Measurements from ENCODE around the gene REG4. TPM values are rescaled to one million over a fixed set of nuclear protein-coding genes. Genes with fewer than 3 reads are reported as not detected.
A peak's percentile ranks its signal among the peaks of the same experiment; 100 is the strongest.
"Not testable (repeated sequence)": the region's sequence is repeated elsewhere in the genome, so short reads cannot be mapped to it uniquely, and the experiment has no call there.

Gene REG4
- not detected in 2 replicates for total RNA-seq (2014; rRNA removed; shearing (Covaris generic))

DNA sequence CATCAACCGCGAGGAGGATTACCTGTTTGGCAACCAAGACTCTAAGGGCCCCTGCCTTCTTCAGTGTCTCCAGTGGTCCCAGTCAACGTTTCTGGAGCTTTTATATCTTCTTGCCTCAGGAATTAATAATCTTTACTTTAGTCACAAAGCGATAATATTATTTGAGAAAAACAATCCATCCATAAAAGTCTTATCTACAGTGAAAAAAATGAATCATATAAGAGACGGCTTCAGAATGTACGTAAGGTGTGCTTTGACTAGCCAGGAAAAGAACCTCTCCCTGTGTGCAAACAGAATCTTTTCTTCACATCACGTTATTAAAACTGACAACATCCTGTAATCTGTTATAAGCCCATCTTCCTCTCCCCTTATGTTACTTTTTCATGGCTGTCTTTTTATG, at the start of gene REG4:
Gene REG4 (minus strand): TSS at position 74 of the 400 bp plus-strand sequence. CDS start 2,691 bp downstream, outside the sequence.
- no peak for DNase-seq (ENCODE audit: low read depth)

DNA sequence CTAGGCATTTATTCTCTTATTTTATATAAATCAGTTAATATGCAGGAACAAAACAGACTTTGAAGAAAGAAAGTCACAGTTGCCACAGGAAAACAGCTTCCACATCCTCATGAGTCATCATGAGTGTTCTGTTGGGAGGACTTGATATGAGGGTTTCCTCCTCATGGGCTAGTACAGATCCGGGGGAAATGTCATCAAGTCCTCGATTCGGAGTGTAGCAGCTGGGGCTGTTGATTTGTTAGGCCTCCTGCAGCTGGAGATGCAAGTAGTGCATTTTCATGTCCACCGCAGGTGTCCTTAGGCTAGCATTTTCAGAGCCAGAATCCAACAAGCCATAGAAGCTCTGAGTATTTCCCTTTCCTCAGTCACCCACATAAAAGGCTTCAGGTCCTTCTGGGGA, 48.4 kb upstream of the REG4 start:
- peak; percentile 87 for DNase-seq (ENCODE audit: low read depth)

DNA sequence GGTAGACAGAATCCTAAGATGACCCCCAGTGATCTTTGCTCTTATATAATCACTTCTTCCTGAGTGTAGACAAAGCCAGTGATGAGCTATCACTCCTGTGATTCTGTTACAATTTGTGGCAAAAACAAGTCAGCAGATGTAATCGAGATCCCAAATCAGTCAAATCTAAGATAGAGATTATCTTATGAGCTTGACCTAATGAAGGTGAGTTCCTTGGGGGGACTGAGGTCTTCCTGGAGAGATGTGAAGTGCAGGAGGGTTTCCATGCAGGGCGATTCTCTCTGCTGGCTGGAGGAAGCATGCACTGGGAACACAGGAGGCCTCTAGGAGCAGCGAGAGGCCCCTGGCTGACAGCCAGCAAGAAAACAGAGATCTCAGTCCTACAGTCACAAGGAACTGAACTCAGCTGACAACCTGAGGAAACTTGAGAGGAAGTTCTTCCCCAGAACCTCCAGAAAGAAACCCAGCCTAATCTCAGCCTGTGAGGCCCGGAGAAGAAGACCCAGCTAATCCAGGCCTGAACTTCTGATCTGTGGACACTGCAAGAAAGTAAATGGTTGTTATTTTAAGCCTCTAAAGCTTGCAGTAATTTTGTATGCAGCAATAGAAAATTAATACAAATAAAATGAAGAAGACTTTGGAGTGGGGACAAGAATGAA, 47.4 kb upstream of the REG4 start:
- not testable (repeated sequence) for DNase-seq (ENCODE audit: low read depth)

DNA sequence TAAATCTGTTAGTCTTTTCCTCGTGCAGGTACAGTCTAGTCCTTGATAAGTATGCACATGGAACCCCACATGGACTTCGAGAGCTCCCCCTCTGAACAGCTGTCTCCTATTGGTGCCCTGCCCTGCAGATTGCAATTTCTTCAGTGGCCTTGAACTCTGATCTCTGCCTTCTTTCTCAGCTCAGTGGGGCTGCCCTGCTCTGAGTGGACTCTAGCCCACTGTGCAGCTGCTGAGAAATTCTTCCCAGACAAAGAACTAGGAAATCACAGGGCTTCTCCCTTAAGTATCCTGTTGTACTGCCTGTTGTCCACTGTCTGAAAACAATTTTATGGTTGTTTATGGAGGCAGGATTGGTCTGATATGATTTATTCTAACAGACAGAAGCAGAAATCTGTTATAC, 46.9 kb upstream of the REG4 start:
- DNase-seq (ENCODE audit: low read depth), result no peak

- no peak for DNase-seq (ENCODE audit: low read depth)
Measured at GRCh38 chr1:119853155-119853554, 41.9 kb upstream of the REG4 start.

DNA sequence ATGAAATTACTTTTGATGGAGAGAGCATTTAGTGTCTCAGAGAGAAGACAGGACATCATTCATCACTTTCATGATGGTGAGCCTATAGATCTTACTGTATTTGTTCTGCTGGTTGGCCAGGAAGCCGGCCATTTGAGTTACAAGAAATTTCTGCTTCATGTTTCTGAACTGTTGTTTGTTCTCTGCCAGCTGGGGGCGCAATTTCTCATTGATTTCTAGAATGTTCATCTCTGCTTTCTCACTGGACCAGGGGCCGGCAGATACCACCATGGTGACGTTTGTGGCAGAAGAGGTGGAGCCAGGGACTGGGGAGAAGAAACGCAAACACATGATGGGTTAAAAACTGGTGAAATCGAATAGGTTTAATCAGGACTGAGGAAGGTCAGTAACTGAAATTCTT, 32.9 kb upstream of the REG4 start:
- DNase-seq (ENCODE audit: low read depth), result peak; percentile 9

DNA sequence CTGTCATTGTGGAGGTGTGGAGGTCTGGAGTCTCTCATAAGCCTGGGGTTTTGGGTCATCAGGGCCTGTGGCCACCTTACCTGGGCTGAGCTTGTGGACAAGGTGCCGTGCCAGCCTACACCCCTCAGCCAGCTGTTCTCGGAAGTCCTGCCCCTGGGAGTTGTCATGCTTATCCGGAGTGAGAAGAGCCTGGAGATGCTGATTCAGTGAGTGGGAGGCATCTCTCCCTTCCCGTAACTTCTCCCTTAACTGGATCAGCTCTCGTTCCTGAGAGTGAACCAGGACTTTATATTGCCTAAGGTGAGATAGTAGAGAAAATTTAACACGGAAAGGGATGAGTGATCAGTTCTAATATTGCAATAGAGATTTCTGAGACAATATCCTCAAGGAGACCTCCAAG, 30.0 kb upstream of the REG4 start:
- DNase-seq (ENCODE audit: low read depth), result no peak

DNA sequence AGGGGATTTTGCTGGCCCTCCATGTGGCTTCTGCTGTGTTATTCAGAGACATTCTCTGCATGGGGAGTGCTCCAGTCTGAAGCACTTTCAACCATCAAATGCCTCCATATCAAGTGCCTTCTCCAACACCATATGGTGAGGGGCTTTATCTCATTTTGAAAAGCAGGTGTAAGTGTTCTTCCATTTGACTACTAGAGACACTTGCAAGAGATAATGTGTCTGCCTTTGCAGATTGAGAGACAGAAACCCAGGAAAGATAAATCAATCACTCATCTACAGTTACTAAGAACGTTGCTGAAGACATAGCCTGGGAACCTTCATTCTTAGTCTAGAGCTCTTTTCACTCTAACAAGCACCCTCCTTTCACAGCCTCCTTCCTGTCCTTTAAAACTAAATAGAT, 29.5 kb upstream of the REG4 start:
- no peak for DNase-seq (ENCODE audit: low read depth)

DNA sequence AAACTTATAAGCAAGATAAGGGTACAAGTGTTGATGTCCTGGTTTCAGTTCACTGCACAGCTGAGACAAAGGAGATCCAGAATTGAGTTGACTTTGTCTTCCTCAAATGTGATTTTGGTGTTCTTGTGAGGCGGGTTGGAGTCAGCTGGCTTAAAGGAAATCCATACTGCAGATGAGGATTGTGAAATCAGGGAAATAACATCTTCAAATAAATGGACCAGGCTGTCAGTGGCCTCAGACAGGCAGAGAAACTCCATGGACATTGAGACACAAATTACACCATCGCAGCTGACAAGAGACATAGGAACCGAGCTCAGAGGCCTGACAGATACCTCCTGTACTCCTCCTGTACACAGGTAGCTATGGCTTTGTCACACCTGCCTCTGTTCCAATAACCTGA, 27.0 kb upstream of the REG4 start:
- no peak for DNase-seq (ENCODE audit: low read depth)

DNA sequence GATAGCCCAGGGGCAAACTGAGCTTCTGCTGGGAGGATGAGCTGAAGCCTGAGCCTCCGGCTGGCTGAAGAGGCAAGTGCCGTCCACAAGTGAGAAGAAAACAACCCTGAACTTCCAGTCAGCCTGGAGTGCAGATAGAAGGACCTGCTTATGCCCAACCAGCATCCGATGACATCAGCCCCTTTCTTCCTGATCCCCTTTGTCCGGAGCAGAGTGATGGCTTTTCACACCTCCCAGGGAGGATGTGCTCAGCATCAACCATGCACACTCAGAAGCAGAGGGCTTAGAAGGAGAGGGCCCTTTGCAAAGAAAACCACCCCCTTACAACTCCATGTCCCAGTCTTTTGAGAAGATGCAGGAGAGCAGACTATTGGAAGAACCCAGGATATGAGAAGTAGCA, 23.7 kb upstream of the REG4 start:
- no peak for DNase-seq (ENCODE audit: low read depth)

DNA sequence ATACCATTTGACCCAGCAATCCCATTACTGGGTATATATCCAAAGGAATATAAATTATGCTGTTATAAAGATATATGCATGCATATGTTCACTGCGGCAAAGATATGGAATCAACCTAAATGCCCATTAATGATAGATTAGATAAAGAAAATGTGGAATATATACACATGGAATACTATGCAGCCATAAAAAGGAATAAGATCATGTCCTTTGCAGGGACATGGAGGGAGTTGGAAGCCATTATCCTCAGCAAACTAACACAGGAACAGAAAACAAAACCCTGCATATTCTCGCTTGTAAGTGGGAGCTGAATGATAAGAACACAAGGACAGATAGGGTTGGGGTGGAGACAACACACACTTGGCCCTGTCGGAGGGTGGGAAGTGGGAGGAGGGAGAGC, 19.8 kb upstream of the REG4 start:
- DNase-seq (ENCODE audit: low read depth), result no peak

DNA sequence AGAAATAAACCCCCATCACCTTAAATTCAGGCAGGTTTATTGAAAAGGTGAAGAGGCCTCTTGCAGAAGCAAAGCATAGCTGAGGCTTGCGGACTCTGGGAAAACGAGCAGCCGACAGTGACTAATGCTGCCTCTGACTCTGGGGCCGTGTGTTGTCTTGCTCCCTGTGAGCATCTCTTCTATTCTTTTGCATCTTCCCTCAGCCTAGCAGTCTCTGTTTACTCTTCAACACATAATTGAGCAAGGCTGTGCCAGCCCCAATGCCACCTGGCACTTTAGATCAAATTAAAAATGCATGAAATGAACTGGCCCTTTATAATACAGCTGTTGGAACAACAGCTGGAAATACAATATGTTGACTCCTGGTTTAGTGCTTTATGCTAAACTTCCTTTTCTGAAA, 18.4 kb upstream of the REG4 start:
- DNase-seq (ENCODE audit: low read depth), result no peak

- DNase-seq (ENCODE audit: low read depth), result not testable (repeated sequence)
Measured at GRCh38 chr1:119829006-119829405, 17.7 kb upstream of the REG4 start.

- no peak for DNase-seq (ENCODE audit: low read depth)
Measured at GRCh38 chr1:119828266-119828665, 17.0 kb upstream of the REG4 start.

GRCh38 chr1:119827010-119827409, 15.8 kb upstream of the REG4 start:
- peak; percentile 24 for DNase-seq (ENCODE audit: low read depth)

GRCh38 chr1:119822406-119822805, 11.1 kb upstream of the REG4 start:
- no peak for DNase-seq (ENCODE audit: low read depth)

DNA sequence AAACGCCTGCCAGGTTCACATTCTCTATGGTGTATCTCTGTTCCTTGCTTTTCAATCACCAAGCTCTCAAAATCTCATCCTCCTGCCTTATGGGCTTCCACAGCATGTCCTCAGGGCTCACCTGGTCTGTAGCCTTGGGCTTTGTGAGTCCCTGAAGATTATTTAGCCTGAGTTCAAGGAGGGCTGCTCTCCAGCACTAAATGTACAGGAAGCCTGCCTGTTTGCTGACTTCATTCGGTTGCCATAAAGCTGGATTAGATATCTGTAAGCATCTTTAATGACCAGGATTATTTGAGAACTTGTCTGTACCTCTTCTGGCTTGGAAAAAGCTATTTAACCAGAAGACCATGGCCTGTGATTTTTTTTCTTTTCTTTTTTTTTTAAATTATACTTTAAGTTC, 6.9 kb upstream of the REG4 start:
- no peak for DNase-seq (ENCODE audit: low read depth)

DNA sequence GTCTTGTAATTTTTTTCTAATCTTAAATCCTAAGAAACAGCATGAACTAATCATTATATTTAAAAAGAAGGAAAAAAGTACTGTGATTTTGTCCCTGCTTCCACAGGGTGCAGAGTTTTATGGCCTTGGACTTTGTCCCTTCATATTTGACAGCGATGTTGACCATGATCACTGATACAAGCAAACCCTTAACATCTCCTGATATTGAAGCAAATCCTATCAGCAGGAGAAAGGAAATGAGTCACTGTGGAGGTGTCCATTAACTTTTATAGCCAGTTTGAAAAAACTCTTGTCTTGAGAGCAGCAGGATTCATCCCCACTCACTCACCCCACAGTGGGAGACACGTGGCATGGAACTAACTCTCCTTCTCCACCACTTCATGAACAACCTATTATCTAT, 5.1 kb upstream of the REG4 start:
- peak; percentile 64 for DNase-seq (ENCODE audit: low read depth)

- no peak for DNase-seq (ENCODE audit: low read depth)
Measured at GRCh38 chr1:119815928-119816327, 4.7 kb upstream of the REG4 start.

GRCh38 chr1:119815361-119815760, 4.1 kb upstream of the REG4 start:
- peak; percentile 78 for DNase-seq (ENCODE audit: low read depth)

- no peak for DNase-seq (ENCODE audit: low read depth)
Measured at GRCh38 chr1:119814288-119814687, 3.0 kb upstream of the REG4 start.

DNA sequence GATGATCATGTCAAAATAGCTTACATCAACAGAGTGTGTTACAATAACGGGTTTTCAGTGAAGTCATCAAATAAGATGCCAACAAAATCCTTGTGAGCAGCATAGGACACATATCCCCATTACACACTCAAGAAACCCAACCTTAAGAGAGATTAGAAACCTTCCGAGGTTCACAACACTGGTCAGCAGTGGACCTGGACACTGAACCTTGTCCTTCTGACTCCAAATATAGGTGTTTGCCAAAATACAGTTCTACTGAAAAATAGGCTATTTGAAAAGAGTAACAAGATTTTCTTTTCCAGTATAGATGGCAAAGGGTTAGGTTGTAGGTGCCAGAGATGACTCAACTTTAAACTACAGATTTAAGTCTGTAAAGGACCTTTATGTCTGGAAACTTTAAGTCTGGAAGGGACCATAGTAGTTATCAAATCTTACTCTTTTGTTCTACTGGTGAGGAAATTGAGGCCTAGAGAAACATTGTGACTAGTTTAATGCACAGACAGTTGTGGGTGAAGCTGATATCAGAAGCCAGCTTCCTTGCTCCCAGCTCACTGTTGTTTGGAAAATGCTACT, 811 bp upstream of the REG4 start:
- no peak for DNase-seq (ENCODE audit: low read depth)

- peak; percentile 64 for DNase-seq (ENCODE audit: low read depth)
Measured at GRCh38 chr1:119808972-119809550, 2.2 kb downstream of the REG4 start.

DNA sequence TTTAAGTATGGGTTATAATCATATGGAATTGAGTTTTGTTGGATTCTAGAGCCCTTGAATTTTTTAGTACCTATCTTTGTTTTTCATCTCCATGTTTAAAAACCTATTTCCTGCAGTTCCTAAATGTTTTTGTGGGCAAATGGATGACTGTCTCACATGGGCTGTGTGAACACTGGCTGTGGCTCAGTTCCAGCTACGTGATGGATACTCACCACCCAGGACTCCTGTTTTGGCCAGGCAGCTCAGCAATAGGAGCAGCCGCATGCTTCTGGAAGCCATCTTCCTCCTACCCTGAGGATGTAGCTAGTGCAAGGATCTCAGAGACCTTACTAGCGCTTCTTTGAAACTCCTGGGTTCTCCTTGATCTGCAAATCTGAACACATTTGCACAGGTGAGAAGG, 2.8 kb downstream of the REG4 start:
- DNase-seq (ENCODE audit: low read depth), result peak; percentile 48
